IMR-90 (cell line): Measurements from ENCODE around the gene OR7A10. TPM values are rescaled to one million over a fixed set of nuclear protein-coding genes. Genes with fewer than 3 reads are reported as not detected.

Source experiments
- ATAC-seq: fragments of 200-7000 bp; cut with Tn5 transposase; 2 replicates; pipeline ENCODE4 v1.9.1; 2020; ENCODE audit warnings: low read depth, mild to moderate bottlenecking, moderate library complexity
- BruUV-seq: library from RNA; stranded (reverse); fragments of 400-500 nt; replicated peaks from 2 replicates; lab custom pipeline; 2021; lab: Mats Ljungman, UMichigan
- CTCF ChIA-PET: fragments of 300-600 bp; formaldehyde crosslinking; extraction: SDS; loops from one replicate; lab custom pipeline; 2021; ENCODE audit warnings: antibody characterized with exemption; lab: Yijun Ruan, JAX
- POLR2A ChIA-PET: fragments of 300-600 bp; sonication (Branson Sonifier 250); formaldehyde crosslinking; loops from one replicate; lab custom pipeline; 2022; ENCODE audit warnings: antibody characterized with exemption; ENCODE audit not compliant: unreplicated experiment; lab: Charles Lee
- DNase-seq: peaks from one replicate; pipeline ENCODE4 v3.0.0; 2013
- H2AFZ ChIP-seq: replicated peaks from 2 replicates; pipeline ENCODE3; 2013; ENCODE audit warnings: low read length, mild to moderate bottlenecking; ENCODE audit not compliant: poor library complexity
- H2AK5ac ChIP-seq: 2 replicates; pipeline ENCODE4 v1.6.1; 2013; ENCODE audit warnings: low read depth, low read length, inconsistent platforms
- H2AK9ac ChIP-seq: replicated peaks from 2 replicates; pipeline ENCODE3; 2013; ENCODE audit warnings: mild to moderate bottlenecking, low read depth, low read length, moderate library complexity; ENCODE audit not compliant: poor library complexity
- H2BK120ac ChIP-seq: 2 replicates; pipeline ENCODE4 v1.6.1; 2013; ENCODE audit warnings: low read depth, low read length, inconsistent platforms
- H2BK15ac ChIP-seq: 3 replicates; pipeline ENCODE4 v1.6.1; 2013; ENCODE audit warnings: low read depth, low read length, inconsistent platforms
- H2BK20ac ChIP-seq: 2 replicates; pipeline ENCODE4 v1.6.1; 2013; ENCODE audit warnings: low read depth, mild to moderate bottlenecking, inconsistent platforms, low read length, moderate library complexity
- H2BK5ac ChIP-seq: 2 replicates; pipeline ENCODE4 v1.6.1; 2013; ENCODE audit warnings: mild to moderate bottlenecking, low read depth, low read length, inconsistent platforms; ENCODE audit not compliant: poor library complexity, severe bottlenecking
- H3K14ac ChIP-seq: replicated peaks from 2 replicates; pipeline ENCODE4 v1.6.1; 2013; ENCODE audit warnings: low read depth, low read length, inconsistent platforms
- H3K18ac ChIP-seq: 2 replicates; pipeline ENCODE4 v1.6.1; 2013; ENCODE audit warnings: low read depth, low read length, control low read depth
- H3K23ac ChIP-seq: 2 replicates; pipeline ENCODE4 v1.6.1; 2013; ENCODE audit warnings: low read depth, low read length, inconsistent platforms
- H3K27ac ChIP-seq: 2 replicates; pipeline ENCODE4 v1.5.1; 2013; ENCODE audit warnings: mild to moderate bottlenecking, control low read depth, low read length; ENCODE audit not compliant: insufficient read depth
- H3K27me3 ChIP-seq: 2 replicates; pipeline ENCODE4 v1.6.1; 2013; ENCODE audit warnings: low read length; ENCODE audit not compliant: control insufficient read depth, insufficient read depth
- H3K36me3 ChIP-seq: 2 replicates; pipeline ENCODE4 v1.6.1; 2013; ENCODE audit warnings: low read length, mixed read lengths; ENCODE audit not compliant: control insufficient read depth, insufficient read depth
- H3K4ac ChIP-seq: 2 replicates; pipeline ENCODE4 v1.6.1; 2013; ENCODE audit warnings: low read depth, low read length, inconsistent platforms
- H3K4me1 ChIP-seq: 2 replicates; pipeline ENCODE4 v1.6.1; 2013; ENCODE audit warnings: low read length, mixed read lengths; ENCODE audit not compliant: control insufficient read depth, insufficient read depth
- H3K4me2 ChIP-seq: 2 replicates; pipeline ENCODE4 v1.6.1; 2013; ENCODE audit warnings: low read depth, mild to moderate bottlenecking, control low read depth, low read length, moderate library complexity
- H3K4me3 ChIP-seq: 2 replicates; pipeline ENCODE4 v1.5.1; 2013; ENCODE audit warnings: low read depth, mild to moderate bottlenecking, control low read depth, low read length, moderate library complexity; ENCODE audit not compliant: insufficient read depth
- H3K56ac ChIP-seq: 2 replicates; pipeline ENCODE4 v1.6.1; 2013; ENCODE audit warnings: low read length, inconsistent platforms; ENCODE audit not compliant: insufficient read depth; ENCODE audit errors: extremely low read depth
- H3K79me1 ChIP-seq, 2 experiments: 2 replicates each; pipeline ENCODE4 v1.6.1; 2013; ENCODE audit warnings: low read length in 2 of 2, inconsistent platforms in 1 of 2, low read depth in 1 of 2
- H3K9ac ChIP-seq: 2 replicates; pipeline ENCODE4 v1.6.1; 2013; ENCODE audit warnings: low read depth, low read length, control low read depth
- H3K9me1 ChIP-seq: 2 replicates; pipeline ENCODE4 v1.6.1; 2013; ENCODE audit warnings: low read length, inconsistent platforms; ENCODE audit not compliant: insufficient read depth
- H3K9me3 ChIP-seq: 2 replicates; pipeline ENCODE4 v1.6.1; 2013; ENCODE audit warnings: low read length; ENCODE audit not compliant: control insufficient read depth, insufficient read depth
- H4K20me1 ChIP-seq: 2 replicates; pipeline ENCODE4 v1.6.1; 2013; ENCODE audit warnings: low read length, inconsistent platforms; ENCODE audit not compliant: insufficient read depth
- H4K5ac ChIP-seq: 2 replicates; pipeline ENCODE4 v1.6.1; 2013; ENCODE audit warnings: mild to moderate bottlenecking, low read depth, low read length, control low read depth
- H4K8ac ChIP-seq, 2 experiments: 2 replicates each; pipeline ENCODE4 v1.6.1; 2013; ENCODE audit warnings: low read depth in 2 of 2, low read length in 2 of 2, control low read depth in 1 of 2, inconsistent platforms in 1 of 2
- H4K91ac ChIP-seq: 2 replicates; pipeline ENCODE4 v1.6.1; 2013; ENCODE audit warnings: low read depth, low read length, inconsistent platforms; ENCODE audit not compliant: insufficient read depth
- BHLHE40 ChIP-seq: fragments of 150-350 bp; IDR thresholded peaks from 2 replicates; pipeline ENCODE4 v1.6.1; 2016; ENCODE audit warnings: mild to moderate bottlenecking, low read depth, low read length
- CEBPB ChIP-seq: IDR thresholded peaks from 2 replicates; pipeline ENCODE4 v1.6.1; 2012; ENCODE audit warnings: low read depth, low read length, improper control_type of control experiment
- FOS ChIP-seq: fragments of 150-350 bp; IDR thresholded peaks from 2 replicates; pipeline ENCODE4 v1.6.1; 2016; ENCODE audit warnings: low read depth, low read length
- MAFK ChIP-seq: IDR thresholded peaks from 2 replicates; pipeline ENCODE4 v1.6.1; 2012; ENCODE audit warnings: low read depth, low read length, improper control_type of control experiment
- MXI1 ChIP-seq: IDR thresholded peaks from 2 replicates; pipeline ENCODE4 v1.6.1; 2012; ENCODE audit warnings: low read depth, mild to moderate bottlenecking, low read length, moderate library complexity, borderline replicate concordance
- NFE2L2 ChIP-seq: fragments of 150-350 bp; IDR thresholded peaks from 2 replicates; pipeline ENCODE4 v1.6.1; 2016; ENCODE audit warnings: low read depth, mild to moderate bottlenecking, low read length
- SMC3 ChIP-seq: fragments of 150-350 bp; IDR thresholded peaks from 2 replicates; pipeline ENCODE4 v1.6.1; 2016; ENCODE audit warnings: low read depth, mild to moderate bottlenecking, antibody characterized with exemption, low read length, moderate library complexity
- USF2 ChIP-seq: fragments of 150-350 bp; IDR thresholded peaks from 2 replicates; pipeline ENCODE4 v1.6.1; 2017; ENCODE audit warnings: mild to moderate bottlenecking, antibody characterized with exemption, low read length, low read depth
- WGBS, 2 experiments: methylation state at CpG; one replicate each; pipeline versions ENCODE4 v1.1.5 to v1.1.7; 2013; ENCODE audit warnings: missing lambda C conversion rate in 2 of 2; ENCODE audit not compliant: insufficient read length in 1 of 2; ENCODE audit errors: extremely low coverage in 2 of 2; 5-methylcytosine and 5-hydroxymethylcytosine counted together
- dilution Hi-C: fragments of 300-500 bp; cut with HindIII; formaldehyde crosslinking; loops from one replicate; pipeline ENCODE4 v1.14.3; 2018; ENCODE audit warnings: low sequenced_read_pairs; ENCODE audit not compliant: unreplicated experiment
- in situ Hi-C: fragments of 300-500 bp; cut with MboI; formaldehyde crosslinking; loops from 3 replicates; pipeline ENCODE4 v1.14.3; 2019; ENCODE audit warnings: low sequenced_read_pairs, inconsistent platforms, mixed read lengths
- intact Hi-C: fragments of 100-400 bp; cut with micrococcal nuclease; formaldehyde crosslinking; loops from 2 replicates; pipeline ENCODE4 v1.10.0; 2022
- polyA plus RNA-seq, 3 experiments: library from polyadenylated mRNA; depleted of rRNA; stranded (reverse); fragments of >200 nt; gene quantifications; 2 replicates each; pipeline ENCODE4 v1.2.3, GENCODE V29; 2012; ENCODE audit warnings: low replicate concordance in 1 of 3
- total RNA-seq: library from RNA; depleted of rRNA; stranded (reverse); fragments of >200 nt; gene quantifications from 2 replicates; pipeline ENCODE4 v1.2.3, GENCODE V29; 2012

Gene OR7A10
- total and polyA plus RNA-seq, 2 of the 4 experiments (the other 2 are of a cell fraction): not detected

GRCh38 chr19:14804765-14805164, 44.0 kb downstream of the OR7A10 start:
- no peak overlapping the region for H2AFZ ChIP-seq
- ATAC-seq (no peak), DNase-seq (no peak)
- no peak overlapping the region for H3K4me3 ChIP-seq
- H3K4ac ChIP-seq: no peak overlapping the region
- H4K5ac ChIP-seq: no peak overlapping the region
- no peak overlapping the region for H3K23ac ChIP-seq
- no peaks in the 10 kb centered on the region for H4K20me1 ChIP-seq
- TF ChIP-seq BHLHE40: no peak
- no peak for TF ChIP-seq NFE2L2
- TF ChIP-seq FOS: no peak
- TF ChIP-seq CEBPB: no peak
- no peak for TF ChIP-seq MXI1
- TF ChIP-seq USF2: no peak
- no peak for TF ChIP-seq SMC3
- TF ChIP-seq MAFK: no peak
- H3K14ac ChIP-seq: no peak overlapping the region
- no peak overlapping the region for H2AK5ac ChIP-seq
- no peak overlapping the region for H4K91ac ChIP-seq
- WGBS, 2 experiments: no CpG with 5 or more reads among the region's 3 CpGs
- H2BK120ac ChIP-seq: no peak overlapping the region
- CTCF ChIA-PET: no interaction called here
- H2BK15ac ChIP-seq: no peak overlapping the region
- H3K27me3 ChIP-seq: no peaks in the 10 kb centered on the region
- dilution Hi-C loops: no loop called here
- H3K9ac ChIP-seq: no peak overlapping the region
- H3K9me3 ChIP-seq: peaks cover 3% of the 10 kb centered on the region; the same call in 1 of the 2 replicates
- H3K4me2 ChIP-seq: no peak overlapping the region
- in situ Hi-C loops: no loop called here
- no peak overlapping the region for H2BK20ac ChIP-seq
- H4K8ac ChIP-seq: no peak overlapping the region
- no peaks in the 10 kb centered on the region for H3K4me1 ChIP-seq
- intact Hi-C loops: no loop called here
- POLR2A ChIA-PET: no interaction called here
- no peaks in the 10 kb centered on the region for H3K79me1 ChIP-seq
- H2AK9ac ChIP-seq: no peak overlapping the region
- no peak overlapping the region for H3K18ac ChIP-seq
- H3K36me3 ChIP-seq: no peaks in the 10 kb centered on the region
- no peak overlapping the region for H3K27ac ChIP-seq
- H3K9me1 ChIP-seq: no peaks in the 10 kb centered on the region
- H3K56ac ChIP-seq: no peak overlapping the region
- no peak overlapping the region for H2BK5ac ChIP-seq
- BruUV-seq: no TSS peak
